Limb (tissue), 2 donors: Measurements from ENCODE around the gene SUSD1.

Experiments used
- DNase-seq, 2 donors: peaks; one replicate each; pipeline ENCODE4 v3.0.0-alpha.2; 2016; ENCODE audit errors: extremely low spot score in 2 of 2

Gene SUSD1

DNA sequence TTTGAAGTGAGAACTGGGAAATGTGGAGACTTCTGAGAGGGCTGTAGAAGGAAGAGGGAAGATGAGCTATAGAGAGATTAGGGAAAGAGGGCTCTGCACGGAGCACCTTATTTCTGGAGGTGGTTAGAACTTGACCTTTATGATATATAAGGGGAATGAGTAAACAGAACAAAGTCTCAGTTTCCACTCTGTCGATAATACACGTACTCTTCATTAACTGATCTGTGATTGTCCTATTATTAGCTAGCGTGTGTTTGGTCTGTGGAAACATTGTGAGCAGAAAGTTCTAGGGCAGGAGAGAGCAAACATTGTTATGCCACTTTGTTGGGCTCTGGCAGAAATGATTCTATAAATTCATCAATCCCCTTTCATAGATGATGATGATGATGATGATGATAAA lies 159.9 kb downstream of the SUSD1 start:
- DNase-seq: no peak

DNA sequence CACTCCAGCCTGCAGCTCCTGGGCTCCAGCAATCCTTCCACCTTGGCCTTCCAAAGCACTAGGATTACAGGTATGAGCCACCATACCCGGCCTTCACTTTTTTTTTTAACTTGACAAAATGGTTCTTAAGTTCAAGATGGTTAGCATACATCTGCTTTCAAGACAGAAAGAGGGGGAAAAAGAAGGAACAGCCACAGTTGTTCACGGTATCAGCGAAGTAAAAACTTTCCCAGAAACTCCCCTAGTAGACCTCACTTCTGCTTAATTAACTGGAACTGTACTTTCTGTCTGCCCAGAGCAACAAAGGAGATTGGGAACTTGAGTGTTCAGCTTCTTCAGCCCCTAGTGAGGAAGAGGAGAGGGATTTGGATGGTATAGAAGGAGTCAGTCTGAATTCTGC lies 161.8 kb downstream of the SUSD1 start:
- DNase-seq: no peak

- no peak for DNase-seq
Measured at GRCh38 chr9:112012026-112012902, 162.8 kb downstream of the SUSD1 start.

DNA sequence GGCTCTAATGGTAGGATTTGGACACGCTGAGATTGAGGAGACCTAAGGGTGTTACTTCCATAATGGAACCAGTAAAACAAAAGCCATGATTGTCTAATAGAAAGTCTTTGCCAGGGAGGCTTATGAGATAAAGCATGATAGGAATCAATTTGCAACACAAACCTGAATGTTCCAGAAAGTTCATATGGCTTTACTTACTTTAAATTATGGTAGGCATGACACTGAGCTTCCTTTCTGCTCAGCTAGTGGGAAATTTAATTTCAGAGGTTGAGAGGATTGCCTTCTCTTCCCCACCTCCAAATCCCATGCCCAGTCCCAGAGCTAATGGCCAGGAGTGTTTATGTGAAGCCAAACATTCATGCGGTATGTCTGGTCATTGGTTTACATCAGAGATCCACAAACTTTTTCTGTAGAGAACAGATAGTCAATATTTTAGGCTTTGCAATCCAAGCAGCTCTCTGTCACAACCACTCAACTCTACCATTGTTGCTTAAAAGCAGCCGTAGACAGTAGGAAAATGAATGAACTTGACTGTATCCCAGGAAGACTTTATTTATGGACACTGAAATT lies 164.0 kb downstream of the SUSD1 start:
- no peak for DNase-seq

DNA sequence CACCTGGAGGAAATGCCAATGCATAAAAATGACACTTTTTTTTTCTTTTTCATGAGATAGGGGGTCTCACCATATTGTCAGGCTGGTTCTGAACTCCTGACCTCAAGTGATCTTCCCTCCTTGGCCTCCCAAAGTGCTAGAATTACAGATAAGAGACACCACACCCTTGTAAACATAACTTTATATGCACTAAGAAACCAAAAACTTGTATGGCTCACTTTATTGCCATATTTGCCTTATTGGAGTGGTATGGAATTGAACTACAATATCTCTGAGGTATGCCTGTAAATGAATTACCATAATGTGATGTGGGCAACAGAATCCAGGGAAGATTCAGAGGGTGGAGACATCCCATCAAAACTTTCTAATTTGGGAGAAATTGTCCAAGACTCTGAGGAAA lies 164.6 kb downstream of the SUSD1 start:
- DNase-seq: no peak

GRCh38 chr9:112009656-112010055 lies 165.4 kb downstream of the SUSD1 start:
- no peak for DNase-seq

DNA sequence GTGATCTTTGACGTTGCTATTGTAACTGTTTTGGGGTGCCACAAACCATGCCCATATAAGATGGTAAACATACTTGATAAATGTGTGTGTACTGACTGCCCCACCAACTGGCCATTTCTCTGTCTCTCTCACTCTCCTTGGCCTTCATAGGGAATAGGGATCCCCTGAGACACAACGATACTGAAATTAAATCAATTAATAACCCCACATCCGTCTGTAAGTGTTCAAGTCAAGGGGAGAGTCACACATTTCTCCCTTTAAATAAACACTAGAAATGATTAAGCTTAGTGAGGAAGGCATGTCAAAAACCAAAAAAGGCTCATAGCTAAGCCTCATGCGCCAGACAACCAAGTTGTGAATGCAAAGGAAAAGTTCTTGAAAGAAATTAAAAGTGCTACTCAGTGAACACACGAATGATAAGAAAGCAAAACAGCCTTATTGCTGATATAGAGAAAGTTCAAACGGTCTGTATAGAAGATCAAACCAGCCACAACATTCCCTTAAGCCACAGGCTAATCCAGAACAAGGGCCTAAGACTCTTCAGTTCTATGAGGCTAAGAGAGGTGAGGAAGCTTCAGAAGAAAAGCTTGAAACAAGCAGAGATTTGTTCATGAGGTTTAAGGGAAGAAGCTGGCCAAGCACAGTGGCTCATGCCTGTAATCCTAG lies 167.4 kb downstream of the SUSD1 start:
- no peak for DNase-seq

- no peak for DNase-seq
Measured at GRCh38 chr9:112006361-112007020, 168.6 kb downstream of the SUSD1 start.

DNA sequence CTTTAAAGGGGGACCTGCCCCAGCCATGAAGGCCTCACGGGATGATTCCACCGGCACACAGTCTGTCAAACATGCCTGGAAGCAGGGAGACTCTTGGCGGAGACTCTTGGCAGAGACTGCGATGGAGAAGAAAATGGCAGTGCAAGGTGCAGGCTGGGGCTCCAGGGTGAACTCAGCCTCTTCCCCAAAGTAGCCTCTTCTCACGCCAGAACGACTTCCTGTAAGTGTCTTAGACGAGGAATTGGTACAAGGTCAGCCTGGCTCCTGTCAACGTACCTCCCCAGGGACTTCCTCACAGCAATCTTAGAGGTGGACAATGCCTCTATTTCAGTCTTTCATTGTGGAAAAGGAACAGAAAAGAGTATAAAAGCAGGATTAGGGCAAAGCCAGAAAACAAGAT lies 169.2 kb downstream of the SUSD1 start:
- no peak for DNase-seq

- no peak for DNase-seq
Measured at GRCh38 chr9:112003538-112003937, 171.6 kb downstream of the SUSD1 start.

GRCh38 chr9:112002847-112003457 lies 172.1 kb downstream of the SUSD1 start:
- DNase-seq: no peak

DNA sequence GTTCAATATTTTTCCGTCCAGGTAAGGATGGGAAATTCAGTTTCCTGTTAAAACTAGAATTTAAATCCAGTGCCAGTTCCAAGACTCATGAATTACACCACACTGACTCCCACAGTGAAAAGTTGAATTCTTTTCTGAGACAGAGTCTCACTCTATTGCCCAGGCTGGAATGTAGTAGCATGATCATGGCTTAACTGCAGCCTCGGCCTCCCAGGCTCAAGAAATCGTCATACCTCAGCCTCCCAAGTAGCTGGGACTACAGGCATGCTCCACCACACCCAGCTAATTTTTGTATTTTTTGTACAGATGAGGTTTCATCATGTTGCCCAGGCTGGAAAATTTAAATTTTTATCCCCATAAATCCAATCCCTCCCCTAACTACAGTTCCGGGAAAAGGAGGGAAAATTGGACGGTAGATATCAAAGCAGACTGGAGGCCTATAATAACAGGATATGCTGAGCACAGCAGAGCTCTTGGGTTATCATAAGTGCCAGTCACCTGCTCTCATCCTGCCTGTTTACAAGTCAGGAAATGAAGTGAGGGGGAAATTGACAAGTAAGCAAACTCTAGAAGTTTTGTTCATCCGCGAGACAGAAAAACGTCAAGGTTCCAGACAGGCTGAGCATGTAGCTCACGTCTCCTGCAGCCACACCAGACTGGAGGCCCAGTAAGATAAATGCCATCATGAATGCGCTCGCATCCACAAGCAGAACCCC lies 172.8 kb downstream of the SUSD1 start:
- no peak for DNase-seq

- DNase-seq: no peak
Measured at GRCh38 chr9:112000743-112001142, 174.4 kb downstream of the SUSD1 start.

GRCh38 chr9:111999319-111999718 lies 175.8 kb downstream of the SUSD1 start:
- no peak for DNase-seq

- no peak for DNase-seq
Measured at GRCh38 chr9:111997831-111998230, 177.3 kb downstream of the SUSD1 start.

DNA sequence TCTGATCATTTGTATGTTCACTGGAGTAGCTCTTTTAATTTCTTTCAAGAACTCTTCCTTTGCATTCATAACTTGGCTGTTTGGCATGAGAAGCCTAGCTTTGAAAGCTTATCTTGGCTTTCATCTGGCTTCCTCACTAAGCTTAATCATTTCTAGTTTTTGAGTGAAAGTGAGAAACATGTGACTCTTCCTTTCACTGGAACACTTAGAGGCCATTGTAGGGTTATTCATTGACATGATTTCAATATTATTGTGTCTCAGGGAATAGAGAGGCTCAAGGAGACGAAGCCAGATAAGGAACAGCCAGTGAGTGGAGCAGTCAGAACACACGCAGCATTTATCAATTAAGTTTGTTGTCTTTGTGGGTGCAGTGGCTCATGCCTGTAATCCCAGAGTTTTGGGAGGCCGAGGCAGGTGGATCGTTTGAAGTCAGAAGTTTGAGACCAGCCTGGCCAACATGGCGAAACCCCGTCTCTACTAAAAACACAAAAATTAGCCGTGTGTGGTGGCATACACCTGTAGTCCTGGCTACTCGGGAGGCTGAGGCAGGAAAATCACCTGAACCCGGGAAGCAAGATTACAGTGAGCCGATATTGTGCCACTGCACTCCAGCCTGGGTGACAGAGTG lies 180.2 kb downstream of the SUSD1 start:
- no peak for DNase-seq

DNA sequence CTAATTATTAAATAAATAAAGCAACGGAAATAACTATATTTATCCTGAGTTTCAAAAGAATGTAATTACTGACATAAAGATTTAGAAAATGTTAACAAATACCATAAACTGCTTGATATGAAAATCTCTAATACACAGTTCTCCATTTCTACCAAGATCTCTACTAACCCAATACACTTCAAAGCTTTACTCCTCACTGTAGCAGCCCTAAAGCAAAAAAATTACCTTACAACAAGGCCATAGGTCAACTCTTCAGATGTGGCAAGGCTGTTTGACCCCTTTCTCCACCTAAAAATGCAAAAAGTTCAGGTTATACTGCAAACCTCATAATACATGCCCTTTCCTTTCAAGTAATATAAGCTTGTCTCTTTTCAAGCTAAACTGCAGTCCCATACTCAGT lies 181.8 kb downstream of the SUSD1 start:
- DNase-seq: no peak

GRCh38 chr9:111992523-111992922 lies 182.6 kb downstream of the SUSD1 start:
- DNase-seq: no peak

- DNase-seq: no peak
Measured at GRCh38 chr9:111991179-111991578, 183.9 kb downstream of the SUSD1 start.
